GM12875 (cell line): Measurements from ENCODE around the gene GRID1.

ENCODE experiments used
- H3K4me3 ChIP-seq: one replicate; pipeline ENCODE4 v1.5.1; 2011; ENCODE audit warnings: low read depth, low read length, control low read depth
- CTCF ChIP-seq: IDR thresholded peaks from 2 replicates; pipeline ENCODE4 v1.5.1; 2011; ENCODE audit warnings: low read depth, mild to moderate bottlenecking, control low read depth, inconsistent platforms, low read length, moderate library complexity, borderline replicate concordance; ENCODE audit not compliant: insufficient read depth

Gene GRID1

GRCh38 chr10:86187499-86188239, 178.9 kb downstream of the GRID1 start:
- H3K4me3 ChIP-seq, result no peak overlapping the region
- TF ChIP-seq CTCF, result no peak

DNA sequence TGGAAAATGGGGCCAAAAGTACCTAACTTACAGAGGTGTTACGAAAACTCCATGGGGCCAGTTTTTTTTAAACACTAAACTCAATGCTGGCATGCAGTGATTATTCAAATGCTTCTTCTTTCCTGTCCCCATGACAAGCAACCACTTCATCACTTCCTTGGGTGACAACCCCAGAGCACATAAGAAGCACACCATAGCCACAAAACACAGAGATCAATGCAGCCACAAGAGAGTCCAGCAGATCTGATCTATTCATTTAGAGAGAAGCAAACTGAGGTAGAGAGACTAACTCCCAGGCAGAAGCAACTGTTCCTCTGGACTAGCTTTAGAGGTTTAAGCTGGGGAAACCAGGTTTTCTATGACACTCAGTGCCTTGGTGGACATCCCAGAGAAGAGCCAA, 180.0 kb downstream of the GRID1 start:
- TF ChIP-seq CTCF, result no peak
- H3K4me3 ChIP-seq, result no peak overlapping the region

DNA sequence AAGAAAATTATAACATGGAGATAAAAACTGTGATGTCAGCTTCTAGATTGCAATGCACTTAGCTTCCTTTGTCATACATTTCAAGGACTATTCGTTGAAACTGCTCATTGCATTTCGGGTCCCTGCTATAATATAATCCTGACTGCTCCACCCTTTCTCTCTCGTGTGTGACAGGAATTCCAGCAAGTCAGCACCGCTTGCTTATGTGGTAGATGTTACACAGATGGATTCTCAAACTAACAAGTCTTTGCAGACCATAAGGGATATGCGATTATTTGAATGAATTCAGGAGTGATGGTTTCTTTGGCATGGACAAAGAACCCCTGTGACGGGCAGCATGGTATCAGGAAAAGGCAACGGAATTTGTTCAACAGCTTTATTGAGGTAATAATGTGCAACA, 184.0 kb downstream of the GRID1 start:
- no peak overlapping the region for H3K4me3 ChIP-seq

GRCh38 chr10:86182150-86182549, 184.4 kb downstream of the GRID1 start:
- TF ChIP-seq CTCF, result no peak
- H3K4me3 ChIP-seq, result no peak overlapping the region

More for the DNA sequence above, 184.0 kb downstream of the GRID1 start:
- TF ChIP-seq CTCF, result no peak

DNA sequence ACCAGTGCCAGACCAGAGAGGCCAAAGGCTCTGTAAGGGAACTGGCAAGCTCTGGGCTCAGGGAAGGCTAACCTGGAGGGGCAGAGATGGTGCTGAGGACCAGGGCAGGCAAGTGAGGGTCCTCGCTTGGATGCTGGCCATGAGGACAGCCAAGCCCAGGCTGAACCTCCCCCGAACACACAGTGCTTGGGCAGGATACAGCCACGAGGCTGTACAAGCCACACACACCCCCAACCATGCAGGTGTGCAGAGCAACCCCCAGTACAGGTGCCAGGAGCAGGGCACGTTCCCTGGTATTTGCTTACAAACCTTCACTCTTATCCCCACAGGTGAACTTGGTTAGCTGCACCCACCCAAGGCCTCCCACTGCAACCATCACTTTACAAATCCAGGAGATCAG, 185.7 kb downstream of the GRID1 start:
- H3K4me3 ChIP-seq, result no peak overlapping the region
- TF ChIP-seq CTCF, result no peak

GRCh38 chr10:86179961-86180360, 186.6 kb downstream of the GRID1 start:
- no peak for TF ChIP-seq CTCF
- no peak overlapping the region for H3K4me3 ChIP-seq

DNA sequence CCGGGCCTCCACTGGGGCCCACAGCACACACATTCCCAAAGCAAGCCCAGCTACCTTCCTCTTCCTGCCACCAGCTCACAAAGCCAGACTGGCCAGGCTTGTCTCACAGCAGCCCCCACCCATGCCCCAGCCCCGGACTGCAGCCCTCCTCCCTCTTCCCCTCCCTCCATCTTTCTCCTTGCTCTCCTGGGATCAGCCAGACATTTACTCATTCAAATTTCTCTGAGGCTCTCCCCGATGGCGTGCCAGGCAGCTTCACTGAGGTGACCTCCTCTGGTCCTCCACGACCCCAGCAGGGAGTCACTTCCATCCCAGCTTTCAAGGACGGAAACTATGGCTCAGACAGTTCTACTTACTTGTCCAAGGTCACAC, 187.5 kb downstream of the GRID1 start:
- H3K4me3 ChIP-seq, result no peak overlapping the region
- no peak for TF ChIP-seq CTCF
